Panc1 (cell line): ENCODE results near the gene BLOC1S2. TPM values are rescaled to one million over a fixed set of nuclear protein-coding genes. Genes with fewer than 3 reads are reported as not detected.

Experiments used
- ATAC-seq: fragments of 200-7000 bp; cut with Tn5 transposase; 2 replicates; pipeline ENCODE4 v1.9.1; 2020; ENCODE audit warnings: mild to moderate bottlenecking, moderate library complexity
- BruUV-seq: library from RNA; stranded (reverse); fragments of 400-500 nt; replicated peaks from 2 replicates; lab custom pipeline; 2021; lab: Mats Ljungman, UMichigan
- CTCF ChIA-PET: fragments of 300-600 bp; sonication (Branson Sonifier 250); formaldehyde crosslinking; loops from one replicate; lab custom pipeline; 2022; ENCODE audit warnings: antibody characterized with exemption; lab: Charles Lee
- POLR2A ChIA-PET: fragments of 300-600 bp; sonication (Branson Sonifier 250); formaldehyde crosslinking; loops from one replicate; lab custom pipeline; 2022; ENCODE audit warnings: antibody characterized with exemption; lab: Charles Lee
- DNase-seq: peaks from one replicate; pipeline ENCODE4 v3.0.0-alpha.2; 2010; ENCODE audit warnings: low read depth, low spot score
- H3K27ac ChIP-seq: 2 replicates; pipeline ENCODE4 v1.5.1; 2011; ENCODE audit warnings: mild to moderate bottlenecking, low read length, inconsistent platforms
- H3K27me3 ChIP-seq: fragments of 200-500 bp; sonication (Bioruptor generic); 2 replicates; pipeline ENCODE4 v1.6.0; 2014; ENCODE audit warnings: low read length, inconsistent platforms; ENCODE audit not compliant: control insufficient read depth, insufficient read depth
- H3K36me3 ChIP-seq: fragments of 200-500 bp; sonication (Bioruptor generic); 2 replicates; pipeline ENCODE4 v1.5.1; 2014; ENCODE audit warnings: inconsistent platforms, mild to moderate bottlenecking, low read length, moderate library complexity; ENCODE audit not compliant: control insufficient read depth, insufficient read depth
- H3K4me1 ChIP-seq: 2 replicates; pipeline ENCODE4 v1.5.1; 2011; ENCODE audit warnings: inconsistent platforms, mild to moderate bottlenecking, low read length, moderate library complexity; ENCODE audit not compliant: control insufficient read depth, insufficient read depth
- H3K4me3 ChIP-seq, 2 experiments: 2 replicates each; pipeline ENCODE4 v1.5.1; 2011 to 2012; ENCODE audit warnings: low read depth in 2 of 2, low read length in 2 of 2, mild to moderate bottlenecking in 2 of 2, inconsistent platforms in 1 of 2, moderate library complexity in 1 of 2
- H3K9me3 ChIP-seq: fragments of 200-500 bp; sonication (Bioruptor generic); 2 replicates; pipeline ENCODE4 v1.5.1; 2014; ENCODE audit warnings: low read depth, mild to moderate bottlenecking, inconsistent platforms, low read length, moderate library complexity; ENCODE audit not compliant: control insufficient read depth, insufficient read depth
- POLR2AphosphoS5 ChIP-seq: IDR thresholded peaks from 2 replicates; pipeline ENCODE4 v1.6.1; 2012; ENCODE audit warnings: mild to moderate bottlenecking, low read depth, low read length, moderate library complexity
- SIN3A ChIP-seq: IDR thresholded peaks from 2 replicates; pipeline ENCODE4 v1.6.1; 2012; ENCODE audit warnings: low read depth, mild to moderate bottlenecking, low read length, moderate library complexity, borderline replicate concordance; ENCODE audit not compliant: insufficient read depth
- TCF7L2 ChIP-seq: IDR thresholded peaks from 2 replicates; pipeline ENCODE4 v1.6.1; 2011; ENCODE audit warnings: mild to moderate bottlenecking, low read depth, low read length, inconsistent platforms
- in situ Hi-C: cut with HindIII; loops from 2 replicates; pipeline ENCODE4 v1.10.0; 2016; ENCODE audit warnings: low sequenced_read_pairs, low pct_unique_long_range_greater_than_20kb
- intact Hi-C: fragments of 100-400 bp; cut with micrococcal nuclease; formaldehyde crosslinking; loops from one replicate; pipeline ENCODE4 v1.10.0; 2022; ENCODE audit not compliant: unreplicated experiment
- total RNA-seq: library from RNA; stranded (reverse); gene quantifications from one replicate; pipeline ENCODE4 v1.2.1, GENCODE V29; 2021; ENCODE audit not compliant: unreplicated experiment
- TF ChIP-seq, protein P1 (sequence below): fragments of 450-650 bp; IDR thresholded peaks from 2 replicates; pipeline ENCODE4 v1.5.1; 2017; ENCODE audit warnings: mild to moderate bottlenecking
- TF ChIP-seq, protein P2 (sequence below), 2 experiments: IDR thresholded peaks; 2 replicates each; pipeline ENCODE4 v1.6.1; 2011 to 2012; ENCODE audit warnings: low read depth in 2 of 2, control low read depth in 1 of 2, low read length in 1 of 2, mild to moderate bottlenecking in 1 of 2, moderate library complexity in 1 of 2; ENCODE audit not compliant: insufficient read depth in 1 of 2

Gene BLOC1S2
- total RNA-seq, 1 experiment from 2014 or later, result 39.3 TPM

- in situ Hi-C loops, result no loop called here
- intact Hi-C loops, result no loop called here
- ATAC-seq, result no peak; the same call in 1 of the 2 replicates
- TF ChIP-seq POLR2AphosphoS5 (no peak), SIN3A (no peak), TCF7L2 (no peak)
- TF ChIP-seq, protein P1, sequence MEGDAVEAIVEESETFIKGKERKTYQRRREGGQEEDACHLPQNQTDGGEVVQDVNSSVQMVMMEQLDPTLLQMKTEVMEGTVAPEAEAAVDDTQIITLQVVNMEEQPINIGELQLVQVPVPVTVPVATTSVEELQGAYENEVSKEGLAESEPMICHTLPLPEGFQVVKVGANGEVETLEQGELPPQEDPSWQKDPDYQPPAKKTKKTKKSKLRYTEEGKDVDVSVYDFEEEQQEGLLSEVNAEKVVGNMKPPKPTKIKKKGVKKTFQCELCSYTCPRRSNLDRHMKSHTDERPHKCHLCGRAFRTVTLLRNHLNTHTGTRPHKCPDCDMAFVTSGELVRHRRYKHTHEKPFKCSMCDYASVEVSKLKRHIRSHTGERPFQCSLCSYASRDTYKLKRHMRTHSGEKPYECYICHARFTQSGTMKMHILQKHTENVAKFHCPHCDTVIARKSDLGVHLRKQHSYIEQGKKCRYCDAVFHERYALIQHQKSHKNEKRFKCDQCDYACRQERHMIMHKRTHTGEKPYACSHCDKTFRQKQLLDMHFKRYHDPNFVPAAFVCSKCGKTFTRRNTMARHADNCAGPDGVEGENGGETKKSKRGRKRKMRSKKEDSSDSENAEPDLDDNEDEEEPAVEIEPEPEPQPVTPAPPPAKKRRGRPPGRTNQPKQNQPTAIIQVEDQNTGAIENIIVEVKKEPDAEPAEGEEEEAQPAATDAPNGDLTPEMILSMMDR, result no peak
- TF ChIP-seq, protein P2, sequence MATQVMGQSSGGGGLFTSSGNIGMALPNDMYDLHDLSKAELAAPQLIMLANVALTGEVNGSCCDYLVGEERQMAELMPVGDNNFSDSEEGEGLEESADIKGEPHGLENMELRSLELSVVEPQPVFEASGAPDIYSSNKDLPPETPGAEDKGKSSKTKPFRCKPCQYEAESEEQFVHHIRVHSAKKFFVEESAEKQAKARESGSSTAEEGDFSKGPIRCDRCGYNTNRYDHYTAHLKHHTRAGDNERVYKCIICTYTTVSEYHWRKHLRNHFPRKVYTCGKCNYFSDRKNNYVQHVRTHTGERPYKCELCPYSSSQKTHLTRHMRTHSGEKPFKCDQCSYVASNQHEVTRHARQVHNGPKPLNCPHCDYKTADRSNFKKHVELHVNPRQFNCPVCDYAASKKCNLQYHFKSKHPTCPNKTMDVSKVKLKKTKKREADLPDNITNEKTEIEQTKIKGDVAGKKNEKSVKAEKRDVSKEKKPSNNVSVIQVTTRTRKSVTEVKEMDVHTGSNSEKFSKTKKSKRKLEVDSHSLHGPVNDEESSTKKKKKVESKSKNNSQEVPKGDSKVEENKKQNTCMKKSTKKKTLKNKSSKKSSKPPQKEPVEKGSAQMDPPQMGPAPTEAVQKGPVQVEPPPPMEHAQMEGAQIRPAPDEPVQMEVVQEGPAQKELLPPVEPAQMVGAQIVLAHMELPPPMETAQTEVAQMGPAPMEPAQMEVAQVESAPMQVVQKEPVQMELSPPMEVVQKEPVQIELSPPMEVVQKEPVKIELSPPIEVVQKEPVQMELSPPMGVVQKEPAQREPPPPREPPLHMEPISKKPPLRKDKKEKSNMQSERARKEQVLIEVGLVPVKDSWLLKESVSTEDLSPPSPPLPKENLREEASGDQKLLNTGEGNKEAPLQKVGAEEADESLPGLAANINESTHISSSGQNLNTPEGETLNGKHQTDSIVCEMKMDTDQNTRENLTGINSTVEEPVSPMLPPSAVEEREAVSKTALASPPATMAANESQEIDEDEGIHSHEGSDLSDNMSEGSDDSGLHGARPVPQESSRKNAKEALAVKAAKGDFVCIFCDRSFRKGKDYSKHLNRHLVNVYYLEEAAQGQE (IDR thresholded peaks at IDR 0.05; ENCODE audit: insufficient read depth in 1 of 2, low read depth in 2 of 2, low read length in 1 of 2), result no peak
- ChIA-PET POLR2A (no interaction called here), CTCF (interaction anchor here (0.7 kb wide), 1 partner anchor 17 kb away, joined by 3 read pairs; no protein-coding TSS in a partner anchor)
- H3K27me3 ChIP-seq, result peaks cover 19% of the 10 kb centered on the region; the same call in 1 of the 2 replicates
- H3K4me1 ChIP-seq, result no peaks in the 10 kb centered on the region
- H3K36me3 ChIP-seq, result no peaks in the 10 kb centered on the region
- no peaks in the 10 kb centered on the region for H3K9me3 ChIP-seq
- H3K27ac ChIP-seq, result no peak overlapping the region
- no TSS peak for BruUV-seq
- no peak for DNase-seq
- H3K4me3 ChIP-seq, result no peak overlapping the region
Measured at GRCh38 chr10:100318207-100318606, 31.7 kb upstream of the BLOC1S2 start.

GRCh38 chr10:100315615-100316014, 29.1 kb upstream of the BLOC1S2 start:
- CTCF ChIA-PET, result interaction anchor here (0.9 kb wide), 1 partner anchor 11 kb away, joined by 7 read pairs; no protein-coding TSS in a partner anchor
- Histone ChIP-seq H3K36me3 (no peaks in the 10 kb centered on the region), H3K9me3 (no peaks in the 10 kb centered on the region), H3K27me3 (peaks cover 31% of the 10 kb centered on the region; the same call in 1 of the 2 replicates), H3K4me1 (no peaks in the 10 kb centered on the region), H3K27ac (no peak overlapping the region), H3K4me3 (no peak overlapping the region)
- BruUV-seq, result no TSS peak
- intact Hi-C loops (no loop called here), in situ Hi-C loops (no loop called here)
- POLR2A ChIA-PET, result no interaction called here
- DNase-seq, result no peak
- ATAC-seq, result no peak
- TF ChIP-seq POLR2AphosphoS5, result no peak
- TF ChIP-seq, protein P2 (IDR thresholded peaks at IDR 0.05; ENCODE audit: insufficient read depth in 1 of 2, low read depth in 2 of 2, low read length in 1 of 2), result no peak
- no peak for TF ChIP-seq SIN3A
- TF ChIP-seq TCF7L2, result no peak
- TF ChIP-seq, protein P1, result no peak
